Measurements from ENCODE around the gene CACNA2D2.

The CACNA2D2 gene

GRCh38 chr3:50444782-50445181 is 58.7 kb downstream of the CACNA2D2 start:
- no peak overlapping the region for H3K4me3 ChIP-seq (replicated peaks; ENCODE audit: low read depth, low read length)
- TF ChIP-seq CTCF (IDR thresholded peaks at IDR 0.05; ENCODE audit: low read depth, low read length, missing control alignments): no peak
- no peak for DNase-seq (ENCODE audit: extremely low read depth, low read depth)

DNA sequence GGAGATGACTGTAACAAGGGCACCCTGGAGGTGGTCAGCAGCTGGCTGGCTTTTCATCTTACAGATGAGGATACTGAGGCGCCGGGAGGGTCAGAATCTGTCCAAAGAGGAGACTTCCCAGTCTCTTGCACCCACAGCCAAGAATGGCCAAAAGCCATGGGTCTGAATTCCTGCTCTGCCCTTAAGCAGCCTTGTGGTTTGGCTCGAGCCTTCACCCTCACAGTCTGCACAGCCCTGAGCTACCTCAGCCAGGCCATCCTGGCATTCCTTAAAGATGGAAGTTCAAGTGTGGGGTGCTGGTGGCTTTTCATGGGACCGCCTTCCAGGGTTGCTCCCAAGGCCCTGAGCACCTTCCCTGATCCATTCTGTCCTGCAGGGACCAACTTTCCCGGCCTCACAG is 59.2 kb downstream of the CACNA2D2 start:
- DNase-seq (ENCODE audit: extremely low read depth, low read depth): no peak
- no peak for TF ChIP-seq CTCF (IDR thresholded peaks at IDR 0.05; ENCODE audit: low read depth, low read length, missing control alignments)

GRCh38 chr3:50442945-50443579 is 60.4 kb downstream of the CACNA2D2 start:
- H3K4me3 ChIP-seq (replicated peaks; ENCODE audit: low read depth, low read length): no peak overlapping the region
- no peak for TF ChIP-seq CTCF (IDR thresholded peaks at IDR 0.05; ENCODE audit: low read depth, low read length, missing control alignments)
- DNase-seq (ENCODE audit: extremely low read depth, low read depth): no peak

More for the DNA sequence above, 59.2 kb downstream of the CACNA2D2 start:
- no peak overlapping the region for H3K4me3 ChIP-seq (replicated peaks; ENCODE audit: low read depth, low read length)

GRCh38 chr3:50441424-50442217 is 61.8 kb downstream of the CACNA2D2 start:
- H3K4me3 ChIP-seq (replicated peaks; ENCODE audit: low read depth, low read length): no peak overlapping the region
- no peak for TF ChIP-seq CTCF (IDR thresholded peaks at IDR 0.05; ENCODE audit: low read depth, low read length, missing control alignments)
- DNase-seq (ENCODE audit: extremely low read depth, low read depth): no peak

GRCh38 chr3:50436114-50436674 is 67.2 kb downstream of the CACNA2D2 start:
- TF ChIP-seq CTCF (IDR thresholded peaks at IDR 0.05; ENCODE audit: low read depth, low read length, missing control alignments): peak; percentile 84
- no peak overlapping the region for H3K4me3 ChIP-seq (replicated peaks; ENCODE audit: low read depth, low read length)
- no peak for DNase-seq (ENCODE audit: extremely low read depth, low read depth)

DNA sequence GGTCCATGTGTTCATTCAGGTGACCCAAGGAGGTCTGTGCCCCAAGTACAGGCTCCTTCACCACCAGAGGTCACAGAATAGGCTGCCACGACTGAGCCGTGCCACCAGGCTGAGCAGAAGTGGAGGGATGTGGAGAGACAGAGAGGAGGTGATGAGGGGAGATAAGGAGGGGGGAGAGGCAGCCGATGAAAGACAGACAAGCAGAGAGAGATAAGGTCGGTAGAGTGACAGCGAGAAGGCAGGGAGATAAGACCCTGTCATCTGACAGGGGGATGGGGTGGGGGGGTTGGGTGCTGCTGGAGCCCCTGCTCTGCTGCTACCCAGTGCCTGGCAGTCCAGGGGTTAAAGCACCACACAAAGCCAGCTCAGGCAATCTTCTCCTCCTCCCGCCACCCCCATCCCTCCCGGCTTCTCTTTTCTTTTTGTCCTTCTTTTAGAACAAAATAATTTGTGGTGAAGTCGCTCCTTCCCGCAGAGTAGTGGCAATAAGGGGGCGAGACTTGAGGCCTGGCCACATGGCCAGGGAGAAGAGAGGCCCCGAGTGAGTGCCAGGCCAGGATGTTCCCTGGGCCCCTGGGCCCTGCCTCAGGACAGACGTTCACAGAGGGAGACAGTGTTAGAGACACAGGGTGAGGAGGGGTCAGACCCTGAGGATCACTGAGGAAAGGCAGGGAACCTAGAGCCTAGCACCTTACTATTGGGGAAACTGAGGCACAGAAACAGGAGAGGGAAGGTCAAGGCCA is 67.9 kb downstream of the CACNA2D2 start:
- DNase-seq (ENCODE audit: extremely low read depth, low read depth): no peak
- no peak for TF ChIP-seq CTCF (IDR thresholded peaks at IDR 0.05; ENCODE audit: low read depth, low read length, missing control alignments)
- H3K4me3 ChIP-seq (replicated peaks; ENCODE audit: low read depth, low read length): no peak overlapping the region
